Activated CD4-positive, alpha-beta T cell treated with anti-CD3 and anti-CD28 coated beads, Interleukin-2, amount 50 U/mL, for 4 hours (primary cell): ENCODE data around the gene CDHR1.

Experiments used
- DNase-seq, 2 experiments: peaks; one replicate each; pipeline ENCODE4 v3.0.0-alpha.2; 2020

Gene CDHR1

DNA sequence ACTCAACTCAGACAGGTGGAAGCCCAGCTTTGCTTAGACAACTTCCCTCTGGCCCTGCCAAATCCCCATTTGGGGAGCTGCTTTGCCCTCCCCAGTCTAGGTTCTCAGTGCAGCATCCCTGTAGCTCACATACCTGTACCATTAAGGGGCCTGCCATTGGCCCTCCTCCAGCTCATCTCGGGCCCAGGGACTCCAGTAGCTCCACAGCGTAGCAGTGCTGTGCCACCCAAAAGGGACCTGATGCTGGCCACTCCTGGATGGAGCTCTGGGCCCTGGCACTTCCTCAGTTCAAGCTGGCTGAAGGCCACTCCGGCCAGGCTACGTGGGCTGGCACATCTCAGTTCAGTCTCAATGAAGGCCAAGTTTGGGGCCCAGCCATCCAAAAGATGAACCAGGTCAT lies 39.6 kb downstream of the CDHR1 start:
- no peak for DNase-seq

- DNase-seq, result no peak
These were observed 40.1 kb downstream of the CDHR1 start for GRCh38 chr10:84234479-84234878.

DNA sequence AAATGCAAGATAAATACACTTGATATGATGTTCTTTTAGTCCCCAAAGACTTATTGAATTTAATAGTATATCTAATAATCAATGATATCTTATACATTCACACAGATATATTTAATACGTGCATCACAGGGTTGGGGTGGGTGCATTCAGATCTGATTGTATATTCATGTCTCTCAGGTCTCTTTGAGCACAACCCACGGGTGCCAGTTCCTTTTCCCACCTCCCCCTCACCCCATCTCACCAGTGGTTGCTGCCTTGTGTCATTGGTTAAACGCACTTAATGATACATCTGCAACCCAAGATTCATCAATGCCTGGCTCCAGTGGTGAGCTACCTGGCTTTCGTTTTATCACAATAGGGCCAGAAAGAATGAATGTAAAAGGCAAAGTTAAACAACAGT lies 40.8 kb downstream of the CDHR1 start:
- DNase-seq, result no peak

GRCh38 chr10:84236807-84237198 lies 42.5 kb downstream of the CDHR1 start:
- no peak for DNase-seq

DNA sequence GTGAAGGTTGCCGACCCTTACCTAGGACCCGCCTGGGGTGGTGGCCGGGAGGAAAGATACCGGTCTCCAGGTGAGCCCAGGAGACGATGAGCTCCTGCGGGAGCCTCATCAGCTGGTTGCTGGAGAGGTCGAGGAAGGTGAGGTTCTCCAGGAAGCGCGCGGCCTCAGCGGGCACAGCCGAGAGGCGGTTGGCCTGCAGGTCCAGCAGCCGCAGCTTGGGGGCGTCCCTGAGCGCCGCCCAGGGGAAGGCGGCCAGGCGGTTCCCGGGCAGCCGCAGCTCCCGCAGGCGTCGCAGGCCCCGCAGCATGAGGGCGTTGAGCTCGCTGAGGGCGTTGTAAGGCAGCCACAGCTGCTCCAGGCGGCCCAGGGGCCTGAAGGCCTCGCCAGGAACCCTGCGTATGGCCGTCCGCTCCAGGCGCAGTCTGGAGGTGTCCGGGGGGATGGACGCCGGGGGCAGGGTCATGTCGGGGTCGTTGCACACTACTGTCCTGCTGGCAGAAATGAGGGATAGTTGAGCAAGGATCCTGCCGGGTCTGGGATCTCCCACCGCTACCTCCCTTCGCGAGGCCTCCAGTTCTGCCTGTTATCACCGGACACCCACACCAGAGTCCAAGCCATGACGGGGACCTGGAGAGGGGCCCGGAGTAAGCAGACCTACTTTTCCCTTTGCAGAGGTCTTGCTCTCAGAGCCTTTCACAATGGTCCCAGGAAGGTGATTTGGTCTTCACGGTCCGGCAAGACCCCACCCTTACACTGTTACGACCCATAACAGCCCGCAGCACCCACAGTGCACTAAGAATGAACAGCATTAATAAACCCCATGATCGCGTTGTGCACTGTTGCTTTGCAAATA lies 43.1 kb downstream of the CDHR1 start:
- DNase-seq, result no peak

GRCh38 chr10:84238909-84239308 lies 44.6 kb downstream of the CDHR1 start:
- no peak for DNase-seq

DNA sequence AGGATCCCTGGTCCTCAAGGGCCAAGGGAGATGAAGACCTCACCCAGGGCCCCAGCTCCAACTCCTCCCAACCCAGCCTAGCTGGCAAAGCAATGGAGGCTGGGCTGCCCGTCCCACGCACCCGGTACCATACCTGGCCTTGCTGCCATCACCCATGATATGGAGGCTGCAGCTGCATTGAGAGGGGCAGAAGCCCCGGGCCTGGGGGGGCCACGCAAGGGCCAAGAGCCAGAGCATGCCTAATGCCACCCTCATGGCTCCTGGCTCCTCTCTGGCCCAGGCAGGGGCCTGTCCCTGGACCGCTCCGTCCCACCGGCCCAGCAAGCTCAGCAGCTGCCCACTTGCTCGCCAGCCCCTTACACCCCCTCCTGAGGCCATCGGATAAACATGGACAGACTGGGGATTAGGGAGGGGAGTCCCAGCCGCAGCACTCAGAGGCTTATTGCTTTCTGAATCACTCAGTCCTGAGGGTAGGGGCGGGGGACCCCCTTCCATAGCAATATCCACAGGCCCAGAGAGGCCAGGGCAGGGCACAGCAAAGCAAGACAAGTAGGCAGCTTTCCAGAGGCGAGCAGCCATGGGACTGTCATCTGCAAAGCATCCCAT lies 47.0 kb downstream of the CDHR1 start, which contains the start of gene LRIT1:
Gene LRIT1 (minus strand): TSS at position 362 of the 606 bp plus-strand sequence. CDS start 107 bp downstream, at position 255.
- DNase-seq, result no peak

- no peak for DNase-seq
These were observed 49.4 kb downstream of the CDHR1 start for GRCh38 chr10:84243759-84244158.

DNA sequence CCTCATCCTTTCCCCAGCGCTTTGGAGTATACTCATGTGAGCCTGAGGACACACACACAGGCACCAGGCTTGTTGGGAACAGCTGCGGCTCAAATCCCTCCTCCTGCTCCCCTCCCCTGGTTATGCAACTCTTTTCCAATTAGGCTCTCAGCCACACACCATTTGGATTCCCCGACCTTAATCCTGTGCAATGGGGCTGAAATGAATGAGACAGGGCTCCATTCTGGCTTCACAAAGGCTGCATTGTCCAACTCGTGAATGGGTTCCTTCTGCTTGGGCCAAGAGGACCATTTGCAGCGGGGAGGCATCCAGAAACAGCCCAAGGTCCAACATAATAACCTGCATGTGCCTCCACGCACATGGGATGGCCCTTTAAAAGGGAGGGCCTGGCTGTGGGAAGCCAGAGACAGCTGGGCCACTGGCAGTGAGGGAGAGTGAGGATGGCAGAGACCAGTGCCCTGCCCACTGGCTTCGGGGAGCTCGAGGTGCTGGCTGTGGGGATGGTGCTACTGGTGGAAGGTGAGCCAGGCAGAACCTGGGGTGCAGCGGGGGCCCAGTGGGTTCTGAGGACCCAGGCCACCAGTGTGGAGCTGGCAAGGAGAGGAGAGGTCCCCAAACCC lies 50.4 kb downstream of the CDHR1 start, which contains the start of gene RGR:
Gene RGR (plus strand): TSS at position 403 of the 620 bp plus-strand sequence. CDS start 38 bp downstream, at position 441.
- DNase-seq, result no peak

DNA sequence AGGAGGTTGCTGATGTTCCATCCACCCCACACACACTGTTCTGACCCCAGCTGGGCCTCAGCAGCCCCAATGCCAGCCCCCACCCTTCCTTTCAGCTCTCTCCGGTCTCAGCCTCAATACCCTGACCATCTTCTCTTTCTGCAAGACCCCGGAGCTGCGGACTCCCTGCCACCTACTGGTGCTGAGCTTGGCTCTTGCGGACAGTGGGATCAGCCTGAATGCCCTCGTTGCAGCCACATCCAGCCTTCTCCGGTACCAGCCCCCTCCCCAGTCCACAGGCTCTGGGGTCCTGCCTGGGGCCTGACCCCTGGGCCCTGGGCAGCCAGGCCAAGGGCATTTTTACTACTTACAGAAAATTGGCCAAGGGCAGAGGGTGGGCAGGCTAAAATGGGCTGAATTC lies 53.2 kb downstream of the CDHR1 start:
- no peak for DNase-seq

DNA sequence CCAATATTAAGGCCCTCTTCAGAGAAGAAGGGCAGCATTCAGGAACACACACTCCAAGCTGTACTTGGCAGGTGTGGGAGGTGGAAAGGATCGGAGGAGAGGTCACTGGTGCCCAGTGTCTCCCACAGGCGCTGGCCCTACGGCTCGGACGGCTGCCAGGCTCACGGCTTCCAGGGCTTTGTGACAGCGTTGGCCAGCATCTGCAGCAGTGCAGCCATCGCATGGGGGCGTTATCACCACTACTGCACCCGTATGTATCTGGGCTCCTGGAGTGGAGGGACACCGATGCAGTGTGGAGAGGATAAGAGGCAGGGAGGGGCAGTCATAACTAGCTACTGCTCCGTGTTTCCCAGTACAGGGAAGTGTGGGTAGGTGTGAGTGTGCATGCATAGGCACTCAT lies 54.5 kb downstream of the CDHR1 start:
- no peak for DNase-seq

DNA sequence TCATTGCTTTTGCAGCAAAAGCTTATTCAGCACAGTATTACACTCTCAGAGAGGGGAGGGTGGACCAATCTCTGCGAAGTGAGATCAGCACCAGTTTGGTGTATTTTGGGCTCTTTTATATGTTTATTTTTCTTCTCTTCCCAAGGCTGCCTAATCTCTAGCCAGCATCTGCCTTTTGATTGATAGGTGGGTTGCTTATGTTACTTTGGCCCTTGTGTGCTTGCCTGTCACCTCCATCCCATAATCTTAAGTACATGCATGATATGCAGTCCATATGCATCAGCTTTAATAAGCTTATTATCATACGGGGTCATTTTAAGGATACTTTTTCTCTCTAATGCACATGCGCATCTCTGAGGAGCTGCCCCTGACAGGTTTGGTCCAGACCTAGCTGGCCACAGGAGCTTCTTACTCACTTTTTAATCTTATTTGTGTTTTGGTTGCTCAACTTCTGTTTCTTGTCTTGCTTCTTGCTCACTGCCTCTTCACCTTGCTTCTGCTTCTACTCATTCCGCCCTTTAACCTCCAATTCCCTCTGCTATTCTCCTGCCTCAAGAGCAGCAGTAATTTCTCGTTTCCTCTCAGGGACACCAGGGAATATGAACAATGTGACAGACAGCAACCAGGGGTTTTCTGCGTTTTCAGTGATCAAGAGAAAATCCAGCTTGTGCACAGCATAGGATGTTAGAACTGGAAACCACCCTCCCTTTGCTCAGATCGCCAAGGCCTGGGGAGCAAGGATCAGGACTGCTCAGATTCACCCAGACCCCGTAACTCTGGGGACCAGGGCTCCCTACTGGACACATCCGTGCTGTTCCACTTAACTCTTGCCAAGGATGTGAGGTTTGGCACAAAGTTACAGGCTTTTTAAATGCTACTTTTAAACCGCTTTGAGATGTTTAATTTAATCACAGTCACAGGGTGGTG lies 60.5 kb downstream of the CDHR1 start:
- DNase-seq, result no peak

DNA sequence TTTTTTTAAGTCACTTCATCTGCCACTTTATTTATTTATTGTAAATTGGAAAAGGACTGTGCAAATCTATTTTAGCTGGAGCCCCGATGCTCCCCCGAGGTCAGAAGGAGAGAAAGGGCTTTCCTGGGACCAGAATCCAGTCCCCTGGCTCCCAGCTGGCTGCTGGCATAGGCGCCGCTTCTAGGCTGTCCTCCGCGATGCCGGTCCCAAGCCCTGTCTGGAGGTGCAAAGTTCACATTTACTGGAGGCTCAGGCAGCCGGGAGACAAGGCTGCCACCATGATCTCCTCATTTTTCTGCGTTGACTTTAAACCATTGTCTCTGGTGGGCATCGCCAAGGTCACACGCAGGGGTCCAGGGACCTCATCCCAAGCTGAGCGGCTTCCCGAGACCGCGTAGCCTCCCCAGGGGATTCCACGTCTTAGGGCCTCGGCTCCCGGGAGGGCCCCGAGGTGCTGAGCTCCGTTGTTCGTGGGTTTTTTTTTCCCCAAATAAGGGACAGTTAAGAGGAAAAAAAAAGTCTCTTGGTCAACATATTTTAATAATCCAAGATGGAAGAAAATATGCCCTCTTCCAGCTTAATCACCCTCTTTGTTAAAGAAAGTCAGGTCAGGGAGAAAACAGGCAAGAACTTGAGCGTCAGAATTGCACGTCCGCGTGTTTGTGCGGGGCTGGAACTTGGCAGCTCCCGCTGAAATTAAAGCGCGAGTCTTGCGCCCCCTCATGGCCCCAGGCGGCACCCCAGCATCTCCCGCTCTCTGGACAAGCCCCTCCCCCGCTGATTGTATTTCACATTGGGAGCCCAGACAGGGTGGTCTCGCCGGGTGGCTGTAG lies 62.4 kb downstream of the CDHR1 start:
- DNase-seq, result peak; percentile 8 to 15

- no peak for DNase-seq
These were observed 63.1 kb downstream of the CDHR1 start for GRCh38 chr10:84257343-84258020.

DNA sequence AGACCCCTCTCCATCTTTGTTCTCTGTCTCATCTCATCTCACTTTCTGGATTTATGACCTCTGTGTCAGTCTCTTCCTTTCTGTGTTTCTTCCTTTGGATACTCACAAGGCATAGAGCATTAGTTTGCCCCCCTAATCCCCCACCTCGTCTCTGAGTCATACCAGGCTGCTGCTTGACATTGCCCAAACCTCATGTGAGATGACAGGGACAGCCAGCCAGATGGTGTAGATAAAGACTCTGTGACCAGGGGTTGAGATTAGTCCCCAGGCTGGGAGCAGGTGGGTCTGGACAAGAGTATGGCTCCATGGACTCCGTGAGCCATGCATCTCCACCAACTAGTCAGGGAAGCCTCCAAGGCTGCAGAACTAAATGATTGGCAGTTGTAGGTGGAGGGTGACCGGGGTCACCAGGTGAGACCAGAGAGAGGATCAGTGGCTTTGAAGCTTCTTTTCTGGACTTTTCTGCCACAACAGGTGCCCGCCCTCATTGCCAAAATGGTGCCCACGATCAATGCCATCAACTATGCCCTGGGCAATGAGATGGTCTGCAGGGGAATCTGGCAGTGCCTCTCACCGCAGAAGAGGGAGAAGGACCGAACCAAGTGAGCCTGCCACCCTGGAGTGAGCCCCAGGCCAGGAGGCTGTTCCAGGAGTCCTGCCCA lies 63.8 kb downstream of the CDHR1 start:
- DNase-seq, result no peak

DNA sequence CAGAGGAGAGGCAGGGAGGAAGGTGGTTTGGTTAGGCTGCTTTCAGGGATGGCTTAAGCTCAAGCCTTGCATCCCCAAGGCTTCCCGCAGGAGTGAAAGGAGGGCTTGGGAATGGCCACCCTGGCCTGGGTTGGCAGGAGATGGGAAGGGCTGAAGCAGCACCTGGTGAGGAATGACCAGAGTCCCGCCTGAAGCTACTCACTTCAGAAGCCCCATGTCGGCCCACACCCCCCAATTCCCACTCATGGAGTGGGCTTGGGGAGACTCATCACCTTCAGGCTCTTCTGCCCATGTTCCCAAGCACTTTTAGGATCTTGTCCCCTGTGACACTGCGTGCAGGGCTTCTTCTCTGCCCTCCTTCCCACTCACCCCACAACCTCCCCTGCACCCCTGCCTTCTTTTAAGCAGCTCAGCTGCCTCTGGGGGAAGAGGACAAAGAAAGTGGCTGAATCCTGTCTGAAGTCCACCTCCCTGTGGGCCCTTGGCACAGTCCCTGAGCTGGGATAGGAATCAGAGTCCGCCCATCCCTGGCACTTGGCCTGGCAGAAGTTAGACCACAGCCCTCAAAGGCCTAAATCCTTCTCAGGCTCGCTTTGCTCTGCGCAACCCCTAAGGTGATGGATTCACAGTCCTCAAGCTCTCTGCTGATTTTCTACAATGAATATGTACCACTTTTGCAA lies 67.0 kb downstream of the CDHR1 start:
- DNase-seq, result no peak

DNA sequence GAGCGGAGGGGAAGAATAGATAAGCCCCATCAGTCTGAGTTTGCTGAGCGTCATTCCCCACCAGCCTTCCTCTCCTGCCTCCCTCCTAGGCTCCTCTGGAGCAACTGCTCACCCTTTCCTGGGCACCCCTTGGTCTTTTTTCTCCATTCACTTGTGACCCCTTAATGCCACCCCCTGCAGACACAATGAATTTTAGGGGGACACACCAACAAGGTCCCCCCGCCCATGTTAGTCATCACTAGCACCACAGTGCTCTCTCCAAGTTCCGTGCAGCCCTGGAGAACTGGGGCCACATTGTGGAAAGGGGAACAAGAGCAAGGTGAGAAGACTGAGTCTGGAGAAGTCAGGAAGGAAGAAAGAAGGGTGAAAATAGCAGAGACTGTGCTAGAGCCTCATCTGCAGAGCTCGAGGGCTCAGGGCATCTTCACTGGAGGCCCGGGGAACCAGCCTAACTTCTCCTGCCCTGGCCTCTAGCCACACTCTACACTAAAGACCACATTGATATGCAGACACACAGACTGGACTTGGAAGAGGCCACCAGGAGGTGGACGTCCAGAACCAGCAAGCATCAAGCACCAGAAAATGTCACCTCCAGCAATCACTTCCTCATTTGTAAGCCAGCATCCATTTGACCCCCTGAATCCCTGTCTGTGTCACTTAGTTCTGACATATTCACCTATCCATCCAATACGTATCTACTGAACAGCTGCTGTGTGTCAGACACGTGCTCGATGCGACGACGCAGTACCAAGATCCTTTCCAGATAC lies 68.0 kb downstream of the CDHR1 start:
- DNase-seq, result no peak

- no peak for DNase-seq
These were observed 69.4 kb downstream of the CDHR1 start for GRCh38 chr10:84263716-84264115.

- DNase-seq, result peak; percentile 64 to 69
These were observed 70.3 kb downstream of the CDHR1 start for GRCh38 chr10:84264611-84265141.
